Right lobe of liver (tissue), 4 donors: Measurements from ENCODE around the gene AFP.

Experiments
- CTCF ChIP-seq, 4 donors: fragments of 200-600 bp in 3 of 4; fragments of 450-650 bp in 1 of 4; IDR thresholded peaks; one replicate each; pipeline versions ENCODE4 v1.5.1 to v1.8.0; 2016 to 2022; ENCODE audit warnings: antibody characterized with exemption in 4 of 4, mild to moderate bottlenecking in 2 of 4
- POLR2A ChIP-seq: fragments of 450-650 bp; IDR thresholded peaks from one replicate; pipeline ENCODE4 v1.6.1; 2017; ENCODE audit warnings: antibody characterized with exemption, mild to moderate bottlenecking
- donor health status: DM: no; HTN: no; CAD: no.
- donor health status: DM: no; HTN: no; CAD: no.
- donor health status: DM: no; HTN: yes; CAD: no.

DNA sequence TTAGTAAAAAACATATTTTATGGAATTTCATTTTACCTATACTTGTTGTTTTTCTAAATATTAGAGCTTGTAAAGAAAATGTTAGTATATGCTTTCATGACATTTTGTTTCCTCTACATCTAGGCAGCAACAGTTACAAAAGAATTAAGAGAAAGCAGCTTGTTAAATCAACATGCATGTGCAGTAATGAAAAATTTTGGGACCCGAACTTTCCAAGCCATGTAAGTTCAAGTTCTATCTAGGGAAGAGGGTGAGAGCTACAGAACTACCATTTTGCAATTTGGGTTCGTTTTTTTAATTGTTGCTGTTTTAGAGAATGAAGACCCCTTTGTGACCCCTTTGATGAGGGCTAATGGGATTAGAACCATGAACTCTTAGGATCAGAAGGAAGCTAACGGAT lies 7.2 kb downstream of the AFP start:
- no peak for TF ChIP-seq CTCF (IDR thresholded peaks at IDR 0.05)
- no peak for TF ChIP-seq POLR2A
